ENCODE measurements around the gene NOX3. TPM values are rescaled to one million over a fixed set of nuclear protein-coding genes. Genes with fewer than 3 reads are reported as not detected.

The NOX3 gene
- total and polyA plus RNA-seq, 7 donors, result not detected

DNA sequence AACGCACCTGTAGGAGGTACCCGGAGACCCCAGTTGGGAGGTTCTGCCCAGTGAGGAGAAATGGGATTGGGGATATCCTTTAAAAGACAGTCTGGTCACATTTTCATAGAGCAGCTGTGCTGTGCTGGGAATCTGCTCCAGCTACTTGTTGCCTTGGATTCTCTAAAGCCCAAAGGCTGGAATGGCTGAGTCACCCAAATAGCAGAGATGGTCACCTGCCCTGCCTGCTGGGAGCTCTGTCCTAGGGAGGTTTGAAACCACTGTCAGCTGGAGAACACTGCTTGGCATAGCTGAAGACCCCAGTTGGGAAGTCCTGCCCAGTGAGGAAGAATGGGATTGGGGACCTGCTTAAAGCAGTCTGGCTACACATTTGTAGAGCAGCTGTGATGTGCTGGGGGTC is 106.5 kb downstream of the NOX3 start:
- WGBS, 3 donors, result 91 to 95% (median 94%) methylated on average over 2 of the region's 2 CpGs
- intact Hi-C loops (cut with DNase I), result no loop called here

DNA sequence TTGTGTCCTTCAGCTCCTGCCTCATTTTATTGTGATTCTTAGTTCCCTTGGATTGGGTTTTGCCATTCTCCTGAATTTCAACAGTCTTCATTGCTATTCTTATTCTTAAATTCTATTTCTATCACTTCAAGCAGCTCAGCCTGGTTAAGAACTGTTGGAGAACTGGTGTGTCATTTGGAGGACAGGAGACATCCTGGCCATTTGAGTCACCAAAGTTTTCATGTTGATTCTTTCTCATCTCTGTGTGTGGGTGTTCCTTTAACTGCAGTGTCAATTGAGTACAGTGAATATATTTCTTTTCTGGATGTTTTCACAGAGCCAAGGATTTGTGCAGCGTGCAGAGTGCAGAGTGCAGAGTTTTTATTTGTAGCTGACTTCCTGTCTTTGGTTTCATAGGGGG is 107.8 kb downstream of the NOX3 start:
- H3K27me3 ChIP-seq (ENCODE audit: insufficient read depth in 3 of 3, low read length in 2 of 3), result no peaks in the 10 kb centered on the region
- ATAC-seq (no peak), DNase-seq (no peak)
- no peak overlapping the region for H3K4me3 ChIP-seq
- H3K27ac ChIP-seq, result no peak overlapping the region
- 64 to 80% (median 71%) methylated on average over 1 of the region's 1 CpG for WGBS, 3 donors
- peaks cover 14% of the 10 kb centered on the region for H3K9me3 ChIP-seq
- no peaks in the 10 kb centered on the region for H3K4me1 ChIP-seq
- no peaks in the 10 kb centered on the region for H3K36me3 ChIP-seq (ENCODE audit: insufficient read depth in 1 of 2, low read depth in 1 of 2)
- intact Hi-C loops (cut with DNase I), result no loop called here
- TF ChIP-seq, protein P1, sequence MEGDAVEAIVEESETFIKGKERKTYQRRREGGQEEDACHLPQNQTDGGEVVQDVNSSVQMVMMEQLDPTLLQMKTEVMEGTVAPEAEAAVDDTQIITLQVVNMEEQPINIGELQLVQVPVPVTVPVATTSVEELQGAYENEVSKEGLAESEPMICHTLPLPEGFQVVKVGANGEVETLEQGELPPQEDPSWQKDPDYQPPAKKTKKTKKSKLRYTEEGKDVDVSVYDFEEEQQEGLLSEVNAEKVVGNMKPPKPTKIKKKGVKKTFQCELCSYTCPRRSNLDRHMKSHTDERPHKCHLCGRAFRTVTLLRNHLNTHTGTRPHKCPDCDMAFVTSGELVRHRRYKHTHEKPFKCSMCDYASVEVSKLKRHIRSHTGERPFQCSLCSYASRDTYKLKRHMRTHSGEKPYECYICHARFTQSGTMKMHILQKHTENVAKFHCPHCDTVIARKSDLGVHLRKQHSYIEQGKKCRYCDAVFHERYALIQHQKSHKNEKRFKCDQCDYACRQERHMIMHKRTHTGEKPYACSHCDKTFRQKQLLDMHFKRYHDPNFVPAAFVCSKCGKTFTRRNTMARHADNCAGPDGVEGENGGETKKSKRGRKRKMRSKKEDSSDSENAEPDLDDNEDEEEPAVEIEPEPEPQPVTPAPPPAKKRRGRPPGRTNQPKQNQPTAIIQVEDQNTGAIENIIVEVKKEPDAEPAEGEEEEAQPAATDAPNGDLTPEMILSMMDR (IDR thresholded peaks at IDR 0.05), result no peak

More for the DNA sequence above, 106.5 kb downstream of the NOX3 start:
- H3K4me3 ChIP-seq, result no peak overlapping the region
- H3K27ac ChIP-seq, result no peak overlapping the region
- ATAC-seq (no peak), DNase-seq (no peak)
- H3K36me3 ChIP-seq (ENCODE audit: insufficient read depth in 1 of 2, low read depth in 1 of 2), result no peaks in the 10 kb centered on the region
- H3K27me3 ChIP-seq (ENCODE audit: insufficient read depth in 3 of 3, low read length in 2 of 3), result no peaks in the 10 kb centered on the region
- no peaks in the 10 kb centered on the region for H3K4me1 ChIP-seq
- TF ChIP-seq, protein P1 (IDR thresholded peaks at IDR 0.05), result no peak
- peaks cover 21% of the 10 kb centered on the region for H3K9me3 ChIP-seq

DNA sequence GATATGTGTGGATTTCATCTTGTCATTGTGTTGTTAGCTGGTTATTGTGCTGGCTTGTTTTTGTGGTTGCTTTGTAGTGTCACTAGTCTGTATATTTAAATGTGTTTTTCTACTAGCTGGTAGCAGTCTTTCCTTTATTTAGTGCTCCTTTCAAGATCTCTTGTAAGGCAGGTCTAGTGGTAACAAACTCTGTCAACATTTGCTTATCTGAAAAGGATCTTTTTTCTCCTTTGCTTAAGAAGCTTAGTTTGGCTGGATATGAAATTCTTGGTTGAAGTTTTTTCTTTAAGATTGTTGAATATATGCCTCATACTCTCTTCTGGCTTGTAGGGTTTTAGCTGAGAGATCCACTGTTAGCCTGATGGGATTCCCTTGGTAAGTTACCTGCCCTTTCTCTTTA is 108.7 kb downstream of the NOX3 start:
- intact Hi-C loops (cut with DNase I), result no loop called here
- Histone ChIP-seq H3K27ac (no peak overlapping the region), H3K36me3 (ENCODE audit: insufficient read depth in 1 of 2, low read depth in 1 of 2) (no peaks in the 10 kb centered on the region), H3K4me3 (no peak overlapping the region), H3K9me3 (peaks cover 14% of the 10 kb centered on the region), H3K27me3 (ENCODE audit: insufficient read depth in 3 of 3, low read length in 2 of 3) (no peaks in the 10 kb centered on the region), H3K4me1 (no peaks in the 10 kb centered on the region)
- TF ChIP-seq, protein P1 (IDR thresholded peaks at IDR 0.05), result no peak
- no peak for ATAC-seq
- DNase-seq, result no peak

Other genes starting within 250 kb of the NOX3 start
- not detected for gene CLDN20, start 191.8 kb downstream of the NOX3 start, total RNA-seq
- gene CLDN20, start 191.8 kb downstream of the NOX3 start, polyA plus RNA-seq, result under 1 TPM in 1 of 3 donors, not detected in 2; 0.05 TPM
- 10 to 100 TPM; 17.5 to 25.9 (median 18.4) TPM for gene TFB1M, start 141.4 kb downstream of the NOX3 start, total RNA-seq
- 10 to 100 TPM in 2 of 3 donors, 1 to 10 TPM in 1; 7.2 to 17.8 (median 17.5) TPM for gene TFB1M, start 141.4 kb downstream of the NOX3 start, polyA plus RNA-seq